Activated CD4-positive, alpha-beta T cell treated with anti-CD3 and anti-CD28 coated beads for 36 hours (primary cell): Measurements from ENCODE around the gene EYA4. TPM values are rescaled to one million over a fixed set of nuclear protein-coding genes. Genes with fewer than 3 reads are reported as not detected.
"Not testable (repeated sequence)": the region's sequence is repeated elsewhere in the genome, so short reads cannot be mapped to it uniquely, and the experiment has no call there.

Experiments
- ATAC-seq: fragments of 200-7000 bp; cut with Tn5 transposase; one replicate; pipeline ENCODE4 v1.10.0; 2021; ENCODE audit warnings: mild to moderate bottlenecking, moderate library complexity
- CTCF ChIA-PET: fragments of 350-600 bp; sonication (Branson Sonifier 250); formaldehyde crosslinking; loops from one replicate; lab custom pipeline; 2021; ENCODE audit warnings: antibody characterized with exemption; lab: Charles Lee
- POLR2A ChIA-PET: fragments of 350-600 bp; sonication (Branson Sonifier 250); formaldehyde crosslinking; loops from one replicate; lab custom pipeline; 2021; ENCODE audit warnings: antibody characterized with exemption, inconsistent platforms; lab: Charles Lee
- DNase-seq: peaks from one replicate; pipeline ENCODE4 v3.0.0-alpha.2; 2020
- H3K27ac Mint-ChIP-seq: one replicate; pipeline ENCODE4 v1.8.0; 2021; ENCODE audit warnings: mixed read lengths
- H3K27me3 Mint-ChIP-seq: one replicate; pipeline ENCODE4 v1.8.0; 2021; ENCODE audit warnings: mixed read lengths
- H3K36me3 Mint-ChIP-seq: one replicate; pipeline ENCODE4 v1.8.0; 2021; ENCODE audit warnings: low read depth, mixed read lengths
- H3K4me1 Mint-ChIP-seq: one replicate; pipeline ENCODE4 v1.8.0; 2021; ENCODE audit warnings: mixed read lengths
- H3K4me3 Mint-ChIP-seq: one replicate; pipeline ENCODE4 v1.8.0; 2021; ENCODE audit warnings: mild to moderate bottlenecking, moderate library complexity, mixed read lengths
- H3K9me3 Mint-ChIP-seq: one replicate; pipeline ENCODE4 v1.8.0; 2021; ENCODE audit warnings: low read depth, mixed read lengths
- intact Hi-C, 2 experiments: fragments of 100-400 bp; cut with DNase I in 1 of 2; cut with micrococcal nuclease in 1 of 2; formaldehyde crosslinking; loops; one replicate each; pipeline versions ENCODE4 v1.14.2 to v1.15.1; 2022 to 2024; cut with DNase I, micrococcal nuclease
- total RNA-seq, 2 experiments: library from RNA; stranded (reverse); gene quantifications; one replicate each; pipeline ENCODE4 v1.2.3, GENCODE V29; 2021

Gene EYA4
- total RNA-seq, 2 experiments from 2014 or later: not detected

DNA sequence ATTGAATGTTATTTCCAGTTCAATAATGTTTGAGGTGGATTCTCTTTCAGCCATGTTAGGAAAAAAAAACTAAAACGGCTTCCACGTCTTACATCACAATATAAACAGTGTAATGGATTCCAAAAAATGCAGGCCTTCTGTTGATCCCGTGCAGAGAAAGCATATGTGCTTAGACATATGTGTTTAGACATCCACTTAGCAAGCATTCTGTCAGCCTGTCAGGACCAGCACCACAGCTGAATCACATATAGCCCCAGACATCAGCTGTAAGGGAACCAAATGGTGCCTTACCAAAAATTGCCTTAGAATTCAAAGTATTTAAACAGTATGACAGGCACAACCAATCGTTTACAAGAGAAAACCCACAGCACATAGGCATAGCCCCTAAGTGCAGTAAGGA is 304.9 kb downstream of the EYA4 start:
- ChIA-PET POLR2A (no interaction called here), CTCF (no interaction called here)
- DNase-seq (no peak), ATAC-seq (no peak)
- Mint-ChIP-seq H3K9me3 (no peaks in the 10 kb centered on the region), H3K27me3 (peaks cover 13% of the 10 kb centered on the region), H3K4me3 (no peak overlapping the region), H3K36me3 (no peaks in the 10 kb centered on the region), H3K27ac (no peak overlapping the region), H3K4me1 (no peaks in the 10 kb centered on the region)
- intact Hi-C loops: no loop called here

GRCh38 chr6:133547136-133547535 is 306.0 kb downstream of the EYA4 start:
- Mint-ChIP-seq H3K4me1 (no peaks in the 10 kb centered on the region), H3K4me3 (no peak overlapping the region), H3K36me3 (no peaks in the 10 kb centered on the region), H3K27me3 (peaks cover 7% of the 10 kb centered on the region), H3K9me3 (no peaks in the 10 kb centered on the region), H3K27ac (no peak overlapping the region)
- intact Hi-C loops: no loop called here
- DNase-seq (no peak), ATAC-seq (no peak)
- CTCF ChIA-PET: interaction anchor here (1.4 kb wide), 1 partner anchor 22 kb away, joined by 5 read pairs; no protein-coding TSS in a partner anchor
- POLR2A ChIA-PET: no interaction called here

DNA sequence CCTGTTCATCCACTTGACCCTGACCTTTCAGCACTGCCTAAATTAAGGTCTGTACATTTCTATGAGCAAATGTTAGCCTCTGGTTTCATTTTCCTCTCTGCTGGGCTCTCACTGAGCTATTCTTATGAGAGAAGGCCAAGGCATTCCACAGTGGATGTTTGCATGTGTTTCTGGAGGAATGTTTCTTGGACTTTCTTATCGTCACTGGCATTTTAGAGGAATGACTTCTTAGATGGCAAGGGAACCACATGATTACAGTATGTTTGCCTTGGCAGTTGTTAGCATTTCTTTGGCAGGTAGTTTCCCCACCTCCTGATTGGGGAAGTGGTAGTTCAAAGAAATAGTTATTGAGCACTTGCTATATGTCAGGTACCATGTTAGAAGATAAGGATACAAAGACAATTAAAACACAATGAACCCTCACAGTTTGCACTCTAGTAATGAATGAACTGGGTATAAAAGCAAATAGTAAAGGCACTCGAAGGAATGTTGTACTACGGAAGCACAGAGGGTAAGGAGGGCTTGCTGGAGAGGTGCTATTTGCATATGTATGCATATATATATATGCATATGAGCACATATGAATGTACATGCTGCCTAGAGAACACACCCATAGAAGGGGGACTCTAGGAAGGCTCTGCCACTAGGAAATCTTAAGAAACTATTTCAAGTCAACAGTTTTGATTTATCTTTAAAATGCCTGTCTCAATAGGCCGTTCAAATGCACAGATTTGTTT is 307.4 kb downstream of the EYA4 start:
- Mint-ChIP-seq H3K4me1 (no peaks in the 10 kb centered on the region), H3K36me3 (no peaks in the 10 kb centered on the region), H3K4me3 (no peak overlapping the region), H3K9me3 (no peaks in the 10 kb centered on the region), H3K27ac (no peak overlapping the region), H3K27me3 (peaks cover 4% of the 10 kb centered on the region)
- ChIA-PET CTCF (no interaction called here), POLR2A (no interaction called here)
- intact Hi-C loops: no loop called here
- DNase-seq (no peak), ATAC-seq (no peak)

GRCh38 chr6:133549371-133549801 is 308.2 kb downstream of the EYA4 start:
- intact Hi-C loops: no loop called here
- POLR2A ChIA-PET: no interaction called here
- Mint-ChIP-seq H3K4me1 (no peaks in the 10 kb centered on the region), H3K27me3 (peaks cover 4% of the 10 kb centered on the region), H3K9me3 (no peaks in the 10 kb centered on the region), H3K4me3 (no peak overlapping the region), H3K27ac (no peak overlapping the region), H3K36me3 (no peaks in the 10 kb centered on the region)
- DNase-seq (no peak), ATAC-seq (no peak)
- CTCF ChIA-PET: no interaction called here

DNA sequence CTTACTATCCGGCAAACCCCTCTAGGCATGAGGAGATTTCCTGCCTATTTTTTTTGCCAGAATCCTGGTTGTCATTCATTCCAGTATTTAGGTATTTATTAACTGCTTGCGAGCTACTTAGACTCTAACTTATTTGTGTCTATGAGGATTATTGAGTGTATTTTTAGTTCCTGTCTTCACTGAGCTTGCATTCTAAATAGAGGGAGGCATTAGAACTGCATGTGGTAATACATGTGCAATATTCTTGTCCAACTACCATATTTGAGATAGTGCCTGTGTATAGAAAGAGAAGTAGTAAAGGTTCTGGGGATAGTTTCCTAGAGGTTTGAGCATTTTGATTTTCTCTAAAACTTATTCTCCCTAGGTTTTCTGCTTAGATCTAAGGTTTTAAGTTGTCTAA is 308.9 kb downstream of the EYA4 start:
- no peaks in the 10 kb centered on the region for H3K4me1 Mint-ChIP-seq
- DNase-seq (no peak), ATAC-seq (no peak)
- no peak overlapping the region for H3K27ac Mint-ChIP-seq
- no peaks in the 10 kb centered on the region for H3K9me3 Mint-ChIP-seq
- intact Hi-C loops: loop anchor here in 1 of 2 experiments (5.0 kb wide), 1 partner anchor 1018 kb away; no protein-coding TSS in a partner anchor
- H3K27me3 Mint-ChIP-seq: peaks cover 7% of the 10 kb centered on the region
- POLR2A ChIA-PET: no interaction called here
- CTCF ChIA-PET: no interaction called here
- H3K4me3 Mint-ChIP-seq: no peak overlapping the region
- H3K36me3 Mint-ChIP-seq: no peaks in the 10 kb centered on the region

- Mint-ChIP-seq H3K4me3 (no peak overlapping the region), H3K4me1 (no peaks in the 10 kb centered on the region), H3K27me3 (peaks cover 7% of the 10 kb centered on the region), H3K36me3 (no peaks in the 10 kb centered on the region), H3K27ac (no peak overlapping the region), H3K9me3 (no peaks in the 10 kb centered on the region)
- ChIA-PET CTCF (no interaction called here), POLR2A (no interaction called here)
- intact Hi-C loops: loop anchor here in 1 of 2 experiments (5.0 kb wide), 1 partner anchor 1019 kb away; no protein-coding TSS in a partner anchor
- ATAC-seq: no peak
- DNase-seq: no peak
Observed at GRCh38 chr6:133551436-133551835, 310.3 kb downstream of the EYA4 start.

GRCh38 chr6:133551847-133552341 is 310.7 kb downstream of the EYA4 start:
- Mint-ChIP-seq H3K4me1 (no peaks in the 10 kb centered on the region), H3K27ac (no peak overlapping the region), H3K4me3 (no peak overlapping the region), H3K36me3 (no peaks in the 10 kb centered on the region), H3K27me3 (peaks cover 7% of the 10 kb centered on the region), H3K9me3 (no peaks in the 10 kb centered on the region)
- ChIA-PET POLR2A (no interaction called here), CTCF (interaction anchor here (0.6 to 1.1 kb wide), 3 partner anchors 18 to 368 kb away, joined by 3 to 4 read pairs (median 3); no protein-coding TSS in a partner anchor)
- DNase-seq: no peak
- ATAC-seq: no peak
- intact Hi-C loops: loop anchor here (2.0 to 5.0 kb wide), 3 partner anchors 589 to 1020 kb away; no protein-coding TSS in a partner anchor

- Mint-ChIP-seq H3K27ac (no peak overlapping the region), H3K27me3 (peaks cover 7% of the 10 kb centered on the region), H3K36me3 (no peaks in the 10 kb centered on the region), H3K4me3 (no peak overlapping the region), H3K4me1 (no peaks in the 10 kb centered on the region), H3K9me3 (no peaks in the 10 kb centered on the region)
- POLR2A ChIA-PET: no interaction called here
- intact Hi-C loops: loop anchor here (1.0 to 5.0 kb wide), 5 partner anchors 369 to 1021 kb away; no protein-coding TSS in a partner anchor
- ATAC-seq: no peak
- peak; percentile 57 for DNase-seq
- CTCF ChIA-PET: no interaction called here
Observed at GRCh38 chr6:133553652-133554051, 312.5 kb downstream of the EYA4 start.

DNA sequence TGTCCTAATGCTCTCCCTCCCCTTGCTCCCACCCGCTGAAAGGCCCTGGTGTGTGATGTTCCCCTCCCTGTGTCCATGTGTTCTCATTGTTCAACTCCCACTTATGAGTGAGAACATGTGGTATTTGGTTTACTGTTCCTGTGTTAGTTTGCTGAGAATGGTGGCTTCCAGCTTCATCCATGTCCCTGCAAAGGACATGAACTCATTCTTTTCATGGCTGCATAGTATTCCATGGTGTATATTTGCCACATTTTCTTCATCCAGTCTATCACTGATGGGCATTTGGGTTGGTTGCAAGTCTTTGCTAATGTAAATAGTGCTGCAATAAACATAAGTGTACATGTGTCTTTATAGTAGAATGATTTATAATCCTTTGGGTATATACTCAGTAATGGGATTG is 313.0 kb downstream of the EYA4 start:
- intact Hi-C loops: loop anchor here in 1 of 2 experiments (5.0 kb wide), 1 partner anchor 1022 kb away; no protein-coding TSS in a partner anchor
- POLR2A ChIA-PET, H3K4me3 Mint-ChIP-seq, H3K36me3 Mint-ChIP-seq, CTCF ChIA-PET, H3K27ac Mint-ChIP-seq, H3K9me3 Mint-ChIP-seq, ATAC-seq, H3K4me1 Mint-ChIP-seq, H3K27me3 Mint-ChIP-seq, DNase-seq: not testable (repeated sequence)

DNA sequence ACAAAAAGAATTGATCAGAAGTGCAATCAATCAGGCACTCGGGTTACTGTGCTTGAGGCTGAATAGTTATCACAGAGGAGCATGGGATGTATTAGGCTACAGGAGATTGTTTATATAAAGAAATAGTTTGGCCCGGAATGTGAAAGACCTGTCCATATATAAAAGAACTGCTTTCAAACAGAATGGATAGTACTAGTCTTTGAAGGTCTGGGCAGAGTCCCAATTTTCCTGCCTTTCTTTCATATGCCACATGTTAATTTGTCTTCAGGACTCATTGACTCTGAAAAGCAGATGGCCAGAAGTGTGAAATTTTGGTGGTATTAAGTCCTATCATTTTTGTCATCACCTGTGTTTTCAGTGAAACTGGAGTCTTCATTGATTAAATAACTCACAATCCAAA is 314.5 kb downstream of the EYA4 start:
- Mint-ChIP-seq H3K9me3 (peaks cover 1% of the 10 kb centered on the region), H3K4me3 (no peak overlapping the region), H3K4me1 (no peaks in the 10 kb centered on the region), H3K27me3 (peaks cover 4% of the 10 kb centered on the region), H3K27ac (no peak overlapping the region), H3K36me3 (no peaks in the 10 kb centered on the region)
- ChIA-PET CTCF (interaction anchor here (3.1 kb wide), 1 partner anchor 14 kb away, joined by 11 read pairs; no protein-coding TSS in a partner anchor), POLR2A (no interaction called here)
- no peak for ATAC-seq
- DNase-seq: no peak
- intact Hi-C loops: no loop called here

DNA sequence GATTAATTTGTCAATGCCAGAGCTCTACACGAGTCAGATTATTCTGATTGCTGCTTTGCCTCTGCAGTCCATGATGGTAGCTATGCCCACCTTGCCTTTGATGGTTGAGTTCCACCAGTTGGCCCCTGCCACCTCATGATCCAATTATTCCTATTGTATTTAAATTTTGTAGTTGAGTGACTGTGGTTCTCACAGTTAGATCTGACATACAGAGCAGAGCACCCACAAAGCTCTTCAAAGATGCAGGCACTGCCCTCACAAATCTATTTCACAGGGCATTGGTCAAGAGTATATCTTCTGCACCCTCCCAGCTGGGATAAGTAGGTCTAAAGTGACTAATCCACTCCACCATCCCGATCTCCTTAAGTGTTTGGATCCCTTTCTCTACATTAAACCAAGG is 318.8 kb downstream of the EYA4 start:
- intact Hi-C loops: no loop called here
- Mint-ChIP-seq H3K4me3 (no peak overlapping the region), H3K9me3 (peaks cover 1% of the 10 kb centered on the region), H3K4me1 (no peaks in the 10 kb centered on the region), H3K27me3 (peaks cover 5% of the 10 kb centered on the region), H3K27ac (no peak overlapping the region), H3K36me3 (no peaks in the 10 kb centered on the region)
- DNase-seq (no peak), ATAC-seq (no peak)
- CTCF ChIA-PET: interaction anchor here (0.7 kb wide), 1 partner anchor 414 kb away, joined by 3 read pairs; no protein-coding TSS in a partner anchor
- POLR2A ChIA-PET: no interaction called here

- Mint-ChIP-seq H3K4me1 (peaks cover 7% of the 10 kb centered on the region), H3K36me3 (no peaks in the 10 kb centered on the region), H3K4me3 (no peak overlapping the region), H3K9me3 (no peaks in the 10 kb centered on the region), H3K27ac (no peak overlapping the region), H3K27me3 (peaks cover 32% of the 10 kb centered on the region)
- POLR2A ChIA-PET: no interaction called here
- CTCF ChIA-PET: interaction anchor here (1.0 to 4.1 kb wide), 3 partner anchors 87 to 354 kb away, joined by 3 to 51 read pairs (median 3); no protein-coding TSS in a partner anchor
- intact Hi-C loops: loop anchor here in 1 of 2 experiments (2.0 to 5.0 kb wide), 2 partner anchors 270 to 529 kb away; no protein-coding TSS in a partner anchor
- no peak for ATAC-seq
- no peak for DNase-seq
Observed at GRCh38 chr6:133567636-133568035, 326.5 kb downstream of the EYA4 start.
